ENCODE measurements around the gene SMIM33.
"Not testable (repeated sequence)": the region's sequence is repeated elsewhere in the genome, so short reads cannot be mapped to it uniquely, and the experiment has no call there.

SMIM33 gene

DNA sequence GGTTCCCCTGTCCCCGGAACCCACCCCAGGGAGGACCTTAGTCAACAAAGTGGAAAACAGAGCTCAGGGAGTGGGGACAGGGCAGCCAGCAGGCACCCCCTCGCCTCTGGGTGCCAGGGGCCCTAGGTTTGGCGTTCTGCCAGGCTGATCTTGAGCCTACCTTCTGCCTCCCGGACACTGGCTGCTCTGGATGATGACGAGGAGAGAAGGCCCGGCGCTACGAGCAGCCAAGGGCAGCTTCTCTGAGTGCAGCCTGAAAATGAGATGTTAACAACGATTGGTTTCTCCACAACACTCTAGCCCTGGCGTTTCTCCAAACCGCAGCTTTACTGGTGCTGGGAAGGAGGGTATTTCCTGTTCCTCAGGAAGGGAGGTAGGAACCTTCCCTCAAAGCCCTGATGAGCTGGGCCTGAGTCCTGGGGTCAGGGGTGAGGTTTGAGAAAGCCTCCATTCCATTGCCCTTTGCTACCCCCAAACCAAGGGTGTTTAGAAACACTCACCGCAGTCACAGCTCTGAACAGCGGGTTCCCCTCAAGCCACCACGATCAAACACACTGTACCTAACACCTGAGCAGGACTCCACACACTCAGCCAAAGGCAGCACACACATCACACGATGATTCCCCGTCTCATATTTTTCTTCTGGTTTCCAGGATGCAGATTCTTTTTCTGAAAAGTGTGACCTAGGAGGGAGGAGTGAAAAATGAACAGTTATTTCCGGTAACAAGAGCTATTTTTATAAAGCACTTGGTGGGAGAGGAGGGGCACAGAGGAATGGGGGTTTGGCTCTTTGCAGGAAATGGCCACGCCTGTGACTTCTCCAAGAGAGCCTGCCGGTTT is 11.5 kb downstream of the SMIM33 start, which contains the start of gene STING1:
Gene STING1 (minus strand): TSS at position 709 of the 840 bp plus-strand sequence. CDS start 1,054 bp downstream, outside the sequence.
- DNase-seq (ENCODE audit: low spot score) = peak; percentile 25

GRCh38 chr5:139482890-139483208 is 12.0 kb downstream of the SMIM33 start:
- not testable (repeated sequence) for DNase-seq (ENCODE audit: low spot score)

- DNase-seq (ENCODE audit: low spot score) = no peak
These were observed 15.4 kb downstream of the SMIM33 start for GRCh38 chr5:139486201-139486600.

- no peak for DNase-seq (ENCODE audit: low spot score)
These were observed 17.5 kb downstream of the SMIM33 start for GRCh38 chr5:139488260-139488659.

- no peak for DNase-seq (ENCODE audit: low spot score)
These were observed 21.9 kb downstream of the SMIM33 start for GRCh38 chr5:139492700-139493192.

- no peak for DNase-seq (ENCODE audit: low spot score)
These were observed 23.5 kb downstream of the SMIM33 start for GRCh38 chr5:139494256-139494655.

DNA sequence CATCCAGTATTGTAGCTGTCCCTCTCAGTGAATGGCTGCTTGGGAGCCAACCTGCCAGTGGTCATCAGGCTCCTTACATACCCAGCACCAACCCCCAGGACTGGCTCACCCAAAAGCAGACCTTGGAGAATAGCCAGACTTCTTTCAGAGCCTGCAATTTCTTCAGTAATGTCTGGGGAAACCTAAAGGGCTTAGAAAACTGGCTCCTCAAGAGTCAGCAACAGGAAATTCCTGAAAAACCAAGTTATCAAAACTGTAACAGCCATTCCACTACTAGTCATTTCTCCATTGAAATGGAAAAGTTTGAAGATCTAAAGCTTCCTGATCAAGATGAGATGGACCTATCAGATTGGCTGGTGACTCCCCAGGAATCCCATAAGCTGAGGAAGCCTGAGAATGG is 24.0 kb downstream of the SMIM33 start:
- DNase-seq (ENCODE audit: low spot score) = no peak

DNA sequence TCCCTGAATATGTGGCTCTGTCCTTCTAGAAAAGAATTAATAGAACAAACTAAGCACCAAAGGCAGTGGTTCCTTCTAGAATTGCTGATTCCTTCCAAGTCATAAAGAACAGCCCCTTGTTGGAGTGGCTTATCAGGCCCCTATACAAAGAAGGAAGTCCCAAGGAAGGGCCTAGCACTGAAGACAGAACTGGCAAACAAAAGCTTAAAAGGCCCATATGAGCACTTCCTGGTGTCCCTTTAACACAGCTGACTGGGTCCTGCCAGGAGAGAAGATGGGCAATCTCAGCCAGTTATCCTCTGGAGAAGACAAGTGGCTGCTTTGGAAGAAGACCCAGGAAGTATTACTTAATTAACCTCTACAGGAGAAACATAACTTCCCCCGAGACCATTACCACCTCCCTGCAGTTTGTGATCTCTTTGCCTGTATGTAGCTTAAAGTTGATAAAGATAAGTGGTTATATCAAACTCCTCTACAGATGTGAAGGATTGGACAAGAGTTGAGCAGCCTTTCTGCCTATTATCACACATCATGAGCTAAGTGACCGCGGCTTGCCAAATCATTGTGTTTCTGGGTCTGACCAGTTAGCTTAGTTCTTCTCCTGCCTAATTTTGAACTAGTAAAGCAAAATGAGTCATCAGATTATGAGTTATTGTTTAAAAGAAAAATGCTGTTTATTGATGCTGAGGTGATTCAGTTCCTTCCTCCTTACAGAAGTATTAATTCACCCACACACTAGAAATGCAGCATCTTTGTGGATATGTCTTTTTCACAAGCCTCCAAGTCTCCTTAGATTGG is 25.0 kb downstream of the SMIM33 start:
- no peak for DNase-seq (ENCODE audit: low spot score)

GRCh38 chr5:139501381-139501780 is 30.6 kb downstream of the SMIM33 start:
- DNase-seq (ENCODE audit: low spot score) = no peak

DNA sequence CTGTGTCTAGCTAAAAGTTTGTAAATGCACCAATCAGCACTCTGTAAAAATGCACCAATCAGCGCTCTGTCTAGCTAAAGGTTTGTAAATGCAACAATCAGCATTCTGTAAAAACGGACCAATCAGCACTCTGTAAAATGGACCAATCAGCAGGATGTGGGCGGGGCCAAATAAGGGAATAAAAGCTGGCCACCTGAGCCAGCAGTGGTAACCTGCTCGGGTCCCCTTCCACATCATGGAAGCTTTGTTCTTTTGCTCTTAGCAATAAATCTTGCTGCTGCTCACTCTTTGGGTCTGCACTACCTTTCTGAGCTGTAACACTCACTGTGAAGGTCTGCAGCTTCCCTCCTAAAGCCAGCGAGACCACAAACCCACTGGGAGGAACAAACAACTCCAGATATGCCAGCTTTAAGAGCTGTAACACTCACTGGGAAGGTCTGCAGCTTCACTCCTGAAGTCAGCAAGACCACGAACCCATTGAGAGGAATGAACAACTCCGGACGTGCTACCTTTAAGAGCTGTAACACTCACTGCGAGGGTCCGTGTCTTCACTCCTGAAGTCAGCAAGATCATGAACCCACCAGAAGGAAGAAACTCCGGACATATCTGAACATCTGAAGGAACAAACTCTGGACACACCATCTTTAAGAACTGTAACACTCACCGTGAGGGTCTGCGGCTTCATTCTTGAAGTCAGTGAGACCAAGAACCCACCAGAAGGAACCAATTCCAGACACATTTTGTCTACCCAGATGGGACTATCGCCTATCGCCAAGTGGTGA is 32.4 kb downstream of the SMIM33 start:
- not testable (repeated sequence) for DNase-seq (ENCODE audit: low spot score)

- not testable (repeated sequence) for DNase-seq (ENCODE audit: low spot score)
These were observed 33.1 kb downstream of the SMIM33 start for GRCh38 chr5:139503879-139504278.

- not testable (repeated sequence) for DNase-seq (ENCODE audit: low spot score)
These were observed 33.9 kb downstream of the SMIM33 start for GRCh38 chr5:139504722-139505121.

DNA sequence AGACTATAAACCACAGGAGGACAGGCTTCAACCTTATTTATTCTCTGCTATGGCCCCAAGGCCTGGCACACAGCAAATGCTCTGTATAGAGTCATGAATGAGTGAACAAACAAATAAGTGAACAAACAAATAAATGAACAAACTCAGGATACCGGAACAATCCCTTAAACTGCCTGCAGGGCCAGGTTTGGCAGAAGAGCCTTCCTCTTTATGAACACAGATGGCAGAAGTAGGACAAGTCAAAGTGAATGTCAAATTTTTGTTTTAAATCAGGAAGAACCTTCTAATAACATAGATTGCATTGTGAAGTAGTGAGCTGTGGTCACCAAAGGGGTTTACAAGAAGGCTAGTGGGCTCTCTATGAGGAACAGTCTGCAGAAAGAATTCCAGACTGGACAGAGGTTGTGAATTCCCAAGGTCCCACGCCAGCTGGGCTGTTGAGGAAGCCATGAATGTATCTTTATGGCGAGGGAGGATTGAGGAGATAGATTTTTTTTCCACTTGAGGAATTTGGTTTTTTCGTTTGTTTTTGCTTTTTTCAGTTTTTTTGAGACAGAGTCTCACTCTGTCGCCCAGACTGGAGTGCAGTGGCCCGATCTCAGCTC is 42.1 kb downstream of the SMIM33 start:
- DNase-seq (ENCODE audit: low spot score) = no peak

GRCh38 chr5:139513434-139513833 is 42.6 kb downstream of the SMIM33 start:
- peak; percentile 65 for DNase-seq (ENCODE audit: low spot score)

DNA sequence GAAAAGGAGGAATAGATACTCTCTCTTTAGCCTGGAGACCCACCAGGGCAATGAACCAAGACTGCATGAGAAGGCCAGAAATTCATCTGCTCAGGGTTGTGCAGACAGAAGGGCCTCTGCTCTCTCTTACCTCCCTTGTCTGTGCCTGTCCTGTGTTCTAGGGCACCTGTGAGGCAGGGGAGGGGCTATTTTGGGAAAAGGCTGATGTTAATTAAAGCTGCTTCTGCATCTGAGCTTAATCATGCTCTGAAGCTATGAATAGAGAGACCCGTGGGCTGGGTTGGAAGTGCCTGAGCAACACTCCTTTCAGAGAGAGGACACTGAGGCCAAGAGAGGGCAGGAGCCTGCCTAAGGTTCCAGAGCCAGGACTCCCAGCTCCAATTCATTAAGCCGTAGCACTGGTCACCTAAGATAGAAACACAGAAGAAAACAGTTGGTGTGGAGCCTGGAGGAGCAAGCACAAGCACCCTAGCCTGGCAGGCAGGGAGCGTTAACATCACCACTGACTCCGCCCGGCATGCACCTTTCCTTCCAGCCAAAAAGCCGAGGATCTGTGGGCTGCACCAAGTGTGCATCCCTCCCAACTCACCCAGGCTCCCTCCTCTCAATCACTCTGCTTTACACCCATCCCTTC is 43.2 kb downstream of the SMIM33 start:
- DNase-seq (ENCODE audit: low spot score) = no peak

- DNase-seq (ENCODE audit: low spot score) = no peak
These were observed 43.7 kb downstream of the SMIM33 start for GRCh38 chr5:139514486-139514856.

GRCh38 chr5:139517683-139518564 is 47.1 kb downstream of the SMIM33 start:
- DNase-seq (ENCODE audit: low spot score) = peak; percentile 88
